CD1c-positive myeloid dendritic cell (primary cell): Measurements from ENCODE around the gene FGR.
A peak's percentile ranks its signal among the peaks of the same experiment; 100 is the strongest.

ENCODE experiments used
- DNase-seq: peaks from one replicate; pipeline ENCODE4 v3.0.0-alpha.2; 2016; ENCODE audit errors: extremely low spot score

Gene FGR

GRCh38 chr1:27588256-27589232 is 46.4 kb downstream of the FGR start:
- no peak for DNase-seq

GRCh38 chr1:27585684-27586083 is 49.3 kb downstream of the FGR start:
- DNase-seq, result no peak

GRCh38 chr1:27584453-27584852 is 50.5 kb downstream of the FGR start:
- DNase-seq, result no peak

GRCh38 chr1:27583479-27583878 is 51.5 kb downstream of the FGR start:
- no peak for DNase-seq

- DNase-seq, result no peak
Measured at GRCh38 chr1:27581823-27582243, 53.2 kb downstream of the FGR start.

GRCh38 chr1:27577504-27578188 is 57.3 kb downstream of the FGR start:
- no peak for DNase-seq

- no peak for DNase-seq
Measured at GRCh38 chr1:27576806-27577227, 58.2 kb downstream of the FGR start.

GRCh38 chr1:27575840-27576331 is 59.1 kb downstream of the FGR start:
- no peak for DNase-seq

- DNase-seq, result no peak
Measured at GRCh38 chr1:27574871-27575831, 59.8 kb downstream of the FGR start.

GRCh38 chr1:27574001-27574781 is 60.8 kb downstream of the FGR start:
- no peak for DNase-seq

- no peak for DNase-seq
Measured at GRCh38 chr1:27572679-27573426, 62.1 kb downstream of the FGR start.

- DNase-seq, result no peak
Measured at GRCh38 chr1:27572019-27572678, 62.8 kb downstream of the FGR start.

- no peak for DNase-seq
Measured at GRCh38 chr1:27571439-27572018, 63.5 kb downstream of the FGR start.

GRCh38 chr1:27570784-27571183 is 64.2 kb downstream of the FGR start:
- DNase-seq, result no peak

GRCh38 chr1:27570356-27570755 is 64.6 kb downstream of the FGR start:
- no peak for DNase-seq

GRCh38 chr1:27569506-27570291 is 65.3 kb downstream of the FGR start:
- DNase-seq, result no peak

- peak; percentile 8 for DNase-seq
Measured at GRCh38 chr1:27569088-27569460, 65.9 kb downstream of the FGR start.
